ENCODE results near the gene RNF217.

Gene RNF217

GRCh38 chr6:125132058-125132457 is 169.8 kb downstream of the RNF217 start:
- DNase-seq (ENCODE audit: low read depth, low spot score), result no peak
- in situ Hi-C loops (cut with HindIII; ENCODE audit: low sequenced_read_pairs), result no loop called here
- no peak overlapping the region for H3K4me3 ChIP-seq (ENCODE audit: low read depth, low read length)
- no peak for TF ChIP-seq CTCF (IDR thresholded peaks at IDR 0.05; ENCODE audit: low read depth, low read length)

GRCh38 chr6:125136378-125136777 is 174.1 kb downstream of the RNF217 start:
- no peak for DNase-seq (ENCODE audit: low read depth, low spot score)
- no peak for TF ChIP-seq CTCF (IDR thresholded peaks at IDR 0.05; ENCODE audit: low read depth, low read length)
- in situ Hi-C loops (cut with HindIII; ENCODE audit: low sequenced_read_pairs), result no loop called here
- no peak overlapping the region for H3K4me3 ChIP-seq (ENCODE audit: low read depth, low read length)

- H3K4me3 ChIP-seq (ENCODE audit: low read depth, low read length), result no peak overlapping the region
- DNase-seq (ENCODE audit: low read depth, low spot score), result no peak
- TF ChIP-seq CTCF (IDR thresholded peaks at IDR 0.05; ENCODE audit: low read depth, low read length), result no peak
- in situ Hi-C loops (cut with HindIII; ENCODE audit: low sequenced_read_pairs), result no loop called here
Measured at GRCh38 chr6:125138083-125138482, 175.8 kb downstream of the RNF217 start.

GRCh38 chr6:125140808-125141207 is 178.6 kb downstream of the RNF217 start:
- DNase-seq (ENCODE audit: low read depth, low spot score), result peak; percentile 57
- H3K4me3 ChIP-seq (ENCODE audit: low read depth, low read length), result no peak overlapping the region
- in situ Hi-C loops (cut with HindIII; ENCODE audit: low sequenced_read_pairs), result no loop called here
- TF ChIP-seq CTCF (IDR thresholded peaks at IDR 0.05; ENCODE audit: low read depth, low read length), result no peak
